IMR-90 (cell line): ENCODE results near the gene CRIM1. TPM values are rescaled to one million over a fixed set of nuclear protein-coding genes. Genes with fewer than 3 reads are reported as not detected.

Experiments
- ATAC-seq: fragments of 200-7000 bp; cut with Tn5 transposase; 2 replicates; pipeline ENCODE4 v1.9.1; 2020; ENCODE audit warnings: low read depth, mild to moderate bottlenecking, moderate library complexity
- BruUV-seq: library from RNA; stranded (reverse); fragments of 400-500 nt; replicated peaks from 2 replicates; lab custom pipeline; 2021; lab: Mats Ljungman, UMichigan
- CTCF ChIA-PET: fragments of 300-600 bp; formaldehyde crosslinking; extraction: SDS; loops from one replicate; lab custom pipeline; 2021; ENCODE audit warnings: antibody characterized with exemption; lab: Yijun Ruan, JAX
- POLR2A ChIA-PET: fragments of 300-600 bp; sonication (Branson Sonifier 250); formaldehyde crosslinking; loops from one replicate; lab custom pipeline; 2022; ENCODE audit warnings: antibody characterized with exemption; ENCODE audit not compliant: unreplicated experiment; lab: Charles Lee
- DNase-seq: peaks from one replicate; pipeline ENCODE4 v3.0.0; 2013
- H2AFZ ChIP-seq: replicated peaks from 2 replicates; pipeline ENCODE3; 2013; ENCODE audit warnings: low read length, mild to moderate bottlenecking; ENCODE audit not compliant: poor library complexity
- H2AK5ac ChIP-seq: 2 replicates; pipeline ENCODE4 v1.6.1; 2013; ENCODE audit warnings: low read depth, low read length, inconsistent platforms
- H2AK9ac ChIP-seq: replicated peaks from 2 replicates; pipeline ENCODE3; 2013; ENCODE audit warnings: mild to moderate bottlenecking, low read depth, low read length, moderate library complexity; ENCODE audit not compliant: poor library complexity
- H2BK120ac ChIP-seq: 2 replicates; pipeline ENCODE4 v1.6.1; 2013; ENCODE audit warnings: low read depth, low read length, inconsistent platforms
- H2BK15ac ChIP-seq: 3 replicates; pipeline ENCODE4 v1.6.1; 2013; ENCODE audit warnings: low read depth, low read length, inconsistent platforms
- H2BK20ac ChIP-seq: 2 replicates; pipeline ENCODE4 v1.6.1; 2013; ENCODE audit warnings: low read depth, mild to moderate bottlenecking, inconsistent platforms, low read length, moderate library complexity
- H2BK5ac ChIP-seq: 2 replicates; pipeline ENCODE4 v1.6.1; 2013; ENCODE audit warnings: mild to moderate bottlenecking, low read depth, low read length, inconsistent platforms; ENCODE audit not compliant: poor library complexity, severe bottlenecking
- H3K14ac ChIP-seq: replicated peaks from 2 replicates; pipeline ENCODE4 v1.6.1; 2013; ENCODE audit warnings: low read depth, low read length, inconsistent platforms
- H3K18ac ChIP-seq: 2 replicates; pipeline ENCODE4 v1.6.1; 2013; ENCODE audit warnings: low read depth, low read length, control low read depth
- H3K23ac ChIP-seq: 2 replicates; pipeline ENCODE4 v1.6.1; 2013; ENCODE audit warnings: low read depth, low read length, inconsistent platforms
- H3K27ac ChIP-seq: 2 replicates; pipeline ENCODE4 v1.5.1; 2013; ENCODE audit warnings: mild to moderate bottlenecking, control low read depth, low read length; ENCODE audit not compliant: insufficient read depth
- H3K27me3 ChIP-seq: 2 replicates; pipeline ENCODE4 v1.6.1; 2013; ENCODE audit warnings: low read length; ENCODE audit not compliant: control insufficient read depth, insufficient read depth
- H3K36me3 ChIP-seq: 2 replicates; pipeline ENCODE4 v1.6.1; 2013; ENCODE audit warnings: low read length, mixed read lengths; ENCODE audit not compliant: control insufficient read depth, insufficient read depth
- H3K4ac ChIP-seq: 2 replicates; pipeline ENCODE4 v1.6.1; 2013; ENCODE audit warnings: low read depth, low read length, inconsistent platforms
- H3K4me1 ChIP-seq: 2 replicates; pipeline ENCODE4 v1.6.1; 2013; ENCODE audit warnings: low read length, mixed read lengths; ENCODE audit not compliant: control insufficient read depth, insufficient read depth
- H3K4me2 ChIP-seq: 2 replicates; pipeline ENCODE4 v1.6.1; 2013; ENCODE audit warnings: low read depth, mild to moderate bottlenecking, control low read depth, low read length, moderate library complexity
- H3K4me3 ChIP-seq: 2 replicates; pipeline ENCODE4 v1.5.1; 2013; ENCODE audit warnings: low read depth, mild to moderate bottlenecking, control low read depth, low read length, moderate library complexity; ENCODE audit not compliant: insufficient read depth
- H3K56ac ChIP-seq: 2 replicates; pipeline ENCODE4 v1.6.1; 2013; ENCODE audit warnings: low read length, inconsistent platforms; ENCODE audit not compliant: insufficient read depth; ENCODE audit errors: extremely low read depth
- H3K79me1 ChIP-seq, 2 experiments: 2 replicates each; pipeline ENCODE4 v1.6.1; 2013; ENCODE audit warnings: low read length in 2 of 2, inconsistent platforms in 1 of 2, low read depth in 1 of 2
- H3K9ac ChIP-seq: 2 replicates; pipeline ENCODE4 v1.6.1; 2013; ENCODE audit warnings: low read depth, low read length, control low read depth
- H3K9me1 ChIP-seq: 2 replicates; pipeline ENCODE4 v1.6.1; 2013; ENCODE audit warnings: low read length, inconsistent platforms; ENCODE audit not compliant: insufficient read depth
- H3K9me3 ChIP-seq: 2 replicates; pipeline ENCODE4 v1.6.1; 2013; ENCODE audit warnings: low read length; ENCODE audit not compliant: control insufficient read depth, insufficient read depth
- H4K20me1 ChIP-seq: 2 replicates; pipeline ENCODE4 v1.6.1; 2013; ENCODE audit warnings: low read length, inconsistent platforms; ENCODE audit not compliant: insufficient read depth
- H4K5ac ChIP-seq: 2 replicates; pipeline ENCODE4 v1.6.1; 2013; ENCODE audit warnings: mild to moderate bottlenecking, low read depth, low read length, control low read depth
- H4K8ac ChIP-seq, 2 experiments: 2 replicates each; pipeline ENCODE4 v1.6.1; 2013; ENCODE audit warnings: low read depth in 2 of 2, low read length in 2 of 2, control low read depth in 1 of 2, inconsistent platforms in 1 of 2
- H4K91ac ChIP-seq: 2 replicates; pipeline ENCODE4 v1.6.1; 2013; ENCODE audit warnings: low read depth, low read length, inconsistent platforms; ENCODE audit not compliant: insufficient read depth
- BHLHE40 ChIP-seq: fragments of 150-350 bp; IDR thresholded peaks from 2 replicates; pipeline ENCODE4 v1.6.1; 2016; ENCODE audit warnings: mild to moderate bottlenecking, low read depth, low read length
- CEBPB ChIP-seq: IDR thresholded peaks from 2 replicates; pipeline ENCODE4 v1.6.1; 2012; ENCODE audit warnings: low read depth, low read length, improper control_type of control experiment
- CHD1 ChIP-seq: IDR thresholded peaks from 2 replicates; pipeline ENCODE4 v1.6.1; 2012; ENCODE audit warnings: low read depth, low read length, improper control_type of control experiment
- CTCF ChIP-seq: conservative IDR thresholded peaks from 2 replicates; pipeline ENCODE4 v1.5.1; 2012; ENCODE audit warnings: mild to moderate bottlenecking, low read depth, low read length, improper control_type of control experiment
- ELK1 ChIP-seq: fragments of 150-350 bp; IDR thresholded peaks from 2 replicates; pipeline ENCODE4 v1.6.1; 2016; ENCODE audit warnings: low read depth, mild to moderate bottlenecking, low read length, moderate library complexity, borderline replicate concordance
- FOS ChIP-seq: fragments of 150-350 bp; IDR thresholded peaks from 2 replicates; pipeline ENCODE4 v1.6.1; 2016; ENCODE audit warnings: low read depth, low read length
- MAFK ChIP-seq: IDR thresholded peaks from 2 replicates; pipeline ENCODE4 v1.6.1; 2012; ENCODE audit warnings: low read depth, low read length, improper control_type of control experiment
- MAZ ChIP-seq: IDR thresholded peaks from 2 replicates; pipeline ENCODE4 v1.6.1; 2012; ENCODE audit warnings: low read depth, mild to moderate bottlenecking, low read length, improper control_type of control experiment, moderate library complexity, borderline replicate concordance
- MXI1 ChIP-seq: IDR thresholded peaks from 2 replicates; pipeline ENCODE4 v1.6.1; 2012; ENCODE audit warnings: low read depth, mild to moderate bottlenecking, low read length, moderate library complexity, borderline replicate concordance
- NFE2L2 ChIP-seq: fragments of 150-350 bp; IDR thresholded peaks from 2 replicates; pipeline ENCODE4 v1.6.1; 2016; ENCODE audit warnings: low read depth, mild to moderate bottlenecking, low read length
- POLR2A ChIP-seq: IDR thresholded peaks from 2 replicates; pipeline ENCODE4 v1.6.1; 2012; ENCODE audit warnings: mild to moderate bottlenecking, low read depth, low read length
- RAD21 ChIP-seq: IDR thresholded peaks from 2 replicates; pipeline ENCODE4 v1.6.1; 2012; ENCODE audit warnings: low read length, improper control_type of control experiment
- RCOR1 ChIP-seq: IDR thresholded peaks from 2 replicates; pipeline ENCODE4 v1.6.1; 2012; ENCODE audit warnings: mild to moderate bottlenecking, low read length, improper control_type of control experiment; ENCODE audit not compliant: insufficient replicate concordance
- RFX5 ChIP-seq: IDR thresholded peaks from 2 replicates; pipeline ENCODE4 v1.8.0; 2012; ENCODE audit warnings: low read depth, mild to moderate bottlenecking, low read length, moderate library complexity
- SMC3 ChIP-seq: fragments of 150-350 bp; IDR thresholded peaks from 2 replicates; pipeline ENCODE4 v1.6.1; 2016; ENCODE audit warnings: low read depth, mild to moderate bottlenecking, antibody characterized with exemption, low read length, moderate library complexity
- WGBS, 2 experiments: methylation state at CpG; one replicate each; pipeline versions ENCODE4 v1.1.5 to v1.1.7; 2013; ENCODE audit warnings: missing lambda C conversion rate in 2 of 2; ENCODE audit not compliant: insufficient read length in 1 of 2; ENCODE audit errors: extremely low coverage in 2 of 2; 5-methylcytosine and 5-hydroxymethylcytosine counted together
- dilution Hi-C: fragments of 300-500 bp; cut with HindIII; formaldehyde crosslinking; loops from one replicate; pipeline ENCODE4 v1.14.3; 2018; ENCODE audit warnings: low sequenced_read_pairs; ENCODE audit not compliant: unreplicated experiment
- in situ Hi-C: fragments of 300-500 bp; cut with MboI; formaldehyde crosslinking; loops from 3 replicates; pipeline ENCODE4 v1.14.3; 2019; ENCODE audit warnings: low sequenced_read_pairs, inconsistent platforms, mixed read lengths
- intact Hi-C: fragments of 100-400 bp; cut with micrococcal nuclease; formaldehyde crosslinking; loops from 2 replicates; pipeline ENCODE4 v1.10.0; 2022
- polyA plus RNA-seq, 3 experiments: library from polyadenylated mRNA; depleted of rRNA; stranded (reverse); fragments of >200 nt; gene quantifications; 2 replicates each; pipeline ENCODE4 v1.2.3, GENCODE V29; 2012; ENCODE audit warnings: low replicate concordance in 1 of 3
- total RNA-seq: library from RNA; depleted of rRNA; stranded (reverse); fragments of >200 nt; gene quantifications from 2 replicates; pipeline ENCODE4 v1.2.3, GENCODE V29; 2012
- TF ChIP-seq, protein P1 (sequence below): fragments of 150-350 bp; IDR thresholded peaks from 2 replicates; pipeline ENCODE4 v1.6.1; 2017; ENCODE audit warnings: mild to moderate bottlenecking, antibody characterized with exemption, low read length, low read depth

The CRIM1 gene
- total and polyA plus RNA-seq, 2 of the 4 experiments (the other 2 are of a cell fraction) = 285 to 490 TPM

DNA sequence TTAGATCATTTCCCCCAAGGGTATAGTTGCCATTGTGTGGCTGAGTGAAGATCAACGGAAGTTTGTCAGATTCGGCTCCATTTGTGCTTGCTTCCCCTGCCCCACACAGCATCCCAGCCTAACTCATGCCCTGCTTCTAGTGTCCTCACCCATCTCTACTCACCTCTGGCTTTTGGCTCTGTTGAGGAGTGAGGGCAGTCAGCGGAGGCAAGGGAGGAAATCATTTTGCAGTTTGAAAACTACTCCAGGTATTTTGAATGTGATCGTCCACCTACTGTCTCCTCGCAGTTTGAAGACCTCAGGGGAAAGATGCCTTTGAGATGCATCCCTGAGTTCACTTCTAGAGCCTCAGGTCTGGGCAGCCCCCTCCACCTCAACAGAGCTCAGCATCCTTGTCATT lies 126.1 kb downstream of the CRIM1 start:
- H2AK5ac ChIP-seq = peak overlapping the region; percentile 95
- DNase-seq (no peak), ATAC-seq (no peak)
- H3K9me3 ChIP-seq = peaks cover 2% of the 10 kb centered on the region; the same call in 1 of the 2 replicates
- H3K79me1 ChIP-seq = peaks cover 51 to 68% of the 10 kb centered on the region in 2 experiments
- H2AFZ ChIP-seq = no peak overlapping the region
- BruUV-seq = no TSS peak
- H4K8ac ChIP-seq = peak overlapping the region; percentile 24 to 87
- in situ Hi-C loops (no loop called here), dilution Hi-C loops (no loop called here), intact Hi-C loops (no loop called here)
- peak overlapping the region; percentile 79 for H4K5ac ChIP-seq
- peaks cover 31% of the 10 kb centered on the region for H3K9me1 ChIP-seq
- peak overlapping the region; percentile 97 for H2BK120ac ChIP-seq
- peak overlapping the region; percentile 73 for H3K56ac ChIP-seq
- H3K27ac ChIP-seq = peak overlapping the region; percentile 80
- no CpG with 5 or more reads among the region's 5 CpGs for WGBS, 2 experiments
- peak overlapping the region; percentile 28 for H2AK9ac ChIP-seq
- H2BK15ac ChIP-seq = peak overlapping the region; percentile 89; the same call in 2 of the 3 replicates
- H3K9ac ChIP-seq = peak overlapping the region; percentile 37; the same call in 1 of the 2 replicates
- peak overlapping the region; percentile 99 for H2BK5ac ChIP-seq
- H3K14ac ChIP-seq = peak overlapping the region; percentile 87
- H3K4me1 ChIP-seq = peaks cover 44% of the 10 kb centered on the region
- H3K27me3 ChIP-seq = no peaks in the 10 kb centered on the region
- H4K91ac ChIP-seq = peak overlapping the region; percentile 98
- H3K36me3 ChIP-seq = peaks cover 48% of the 10 kb centered on the region
- ChIA-PET POLR2A (no interaction called here), CTCF (no interaction called here)
- H3K4ac ChIP-seq = peak overlapping the region; percentile 96
- H3K18ac ChIP-seq = peak overlapping the region; percentile 90
- H3K4me3 ChIP-seq = no peak overlapping the region
- no peaks in the 10 kb centered on the region for H4K20me1 ChIP-seq
- H2BK20ac ChIP-seq = peak overlapping the region; percentile 90
- TF ChIP-seq NFE2L2 = no peak
- no peak for TF ChIP-seq POLR2A
- TF ChIP-seq BHLHE40 = no peak
- TF ChIP-seq RAD21 = no peak
- TF ChIP-seq ELK1 = no peak
- no peak for TF ChIP-seq CTCF
- TF ChIP-seq MAZ = no peak
- TF ChIP-seq MAFK = no peak
- TF ChIP-seq FOS = no peak
- TF ChIP-seq CHD1 = no peak
- no peak for TF ChIP-seq SMC3
- TF ChIP-seq, protein P1, sequence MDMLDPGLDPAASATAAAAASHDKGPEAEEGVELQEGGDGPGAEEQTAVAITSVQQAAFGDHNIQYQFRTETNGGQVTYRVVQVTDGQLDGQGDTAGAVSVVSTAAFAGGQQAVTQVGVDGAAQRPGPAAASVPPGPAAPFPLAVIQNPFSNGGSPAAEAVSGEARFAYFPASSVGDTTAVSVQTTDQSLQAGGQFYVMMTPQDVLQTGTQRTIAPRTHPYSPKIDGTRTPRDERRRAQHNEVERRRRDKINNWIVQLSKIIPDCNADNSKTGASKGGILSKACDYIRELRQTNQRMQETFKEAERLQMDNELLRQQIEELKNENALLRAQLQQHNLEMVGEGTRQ = no peak
- TF ChIP-seq CEBPB = no peak
- TF ChIP-seq RFX5 = no peak
- no peak for TF ChIP-seq MXI1
- TF ChIP-seq RCOR1 = no peak
- H3K4me2 ChIP-seq = no peak overlapping the region
- peak overlapping the region; percentile 69 for H3K23ac ChIP-seq
